T-helper 2 cell treated with Interferon-gamma antibody and Interleukin-4, amounts not matched to agents 5 μg/mL and 100 μg/mL, for 36 hours (primary cell): Measurements from ENCODE around the gene CCDC159.
A peak's percentile ranks its signal among the peaks of the same experiment; 100 is the strongest.
"Not testable (repeated sequence)": the region's sequence is repeated elsewhere in the genome, so short reads cannot be mapped to it uniquely, and the experiment has no call there.

Source experiments
- DNase-seq: peaks from one replicate; pipeline ENCODE4 v3.0.0; 2021; ENCODE audit warnings: low spot score
- H3K27ac Mint-ChIP-seq: one replicate; pipeline ENCODE4 v1.8.0; 2021; ENCODE audit warnings: mild to moderate bottlenecking, mixed read lengths
- H3K27me3 Mint-ChIP-seq: one replicate; pipeline ENCODE4 v1.8.0; 2021; ENCODE audit warnings: low read depth, mixed read lengths
- H3K36me3 Mint-ChIP-seq: one replicate; pipeline ENCODE4 v1.8.0; 2021; ENCODE audit warnings: low read depth, mixed read lengths
- H3K4me1 Mint-ChIP-seq: one replicate; pipeline ENCODE4 v1.8.0; 2021; ENCODE audit warnings: low read depth, mixed read lengths
- H3K4me3 Mint-ChIP-seq: one replicate; pipeline ENCODE4 v1.8.0; 2022; ENCODE audit warnings: mild to moderate bottlenecking, moderate library complexity, mixed read lengths
- H3K9me3 Mint-ChIP-seq: one replicate; pipeline ENCODE4 v1.8.0; 2021; ENCODE audit warnings: mixed read lengths

CCDC159 gene

DNA sequence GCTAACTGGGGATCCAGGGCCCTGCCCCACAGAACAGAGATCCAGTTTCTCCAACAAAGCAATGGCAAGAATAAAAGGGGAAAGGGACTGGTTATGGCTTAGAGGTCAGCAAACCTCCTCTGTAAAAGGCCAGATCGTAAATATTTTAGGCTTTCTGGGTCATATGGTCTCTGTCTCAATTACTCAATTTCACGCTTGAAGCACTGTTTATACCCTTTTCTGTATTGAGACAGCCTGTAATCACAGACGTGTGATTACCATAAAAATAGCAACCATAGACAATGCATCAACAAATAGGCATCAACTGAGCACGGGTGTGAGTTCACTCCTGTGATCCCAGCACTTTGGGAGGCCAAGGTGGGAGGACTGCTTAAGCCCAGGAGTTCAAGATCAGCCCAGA is 16.2 kb upstream of the CCDC159 start:
- Mint-ChIP-seq H3K36me3 (peaks cover 8% of the 10 kb centered on the region), H3K27me3 (no peaks in the 10 kb centered on the region), H3K27ac (no peak overlapping the region)

DNA sequence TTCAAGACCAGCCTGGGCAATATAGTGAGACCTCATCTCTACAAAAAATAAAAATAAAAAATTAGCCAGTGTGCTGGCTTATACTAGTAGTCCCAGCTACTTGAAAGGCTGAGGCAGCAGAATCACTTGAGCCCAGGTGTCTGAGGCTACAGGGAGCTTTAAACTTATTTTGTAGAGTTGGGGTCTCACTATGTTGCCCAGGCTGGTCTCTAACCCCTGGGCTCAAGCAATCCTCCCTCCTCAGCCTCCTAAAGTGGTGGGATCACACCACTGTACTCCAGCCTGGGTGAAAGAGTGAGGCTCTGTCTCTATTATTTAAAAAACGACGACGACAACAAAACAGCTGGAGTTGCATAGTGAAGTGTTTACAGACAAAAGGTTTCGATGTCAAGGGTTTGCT is 14.8 kb upstream of the CCDC159 start:
- no peaks in the 10 kb centered on the region for H3K9me3 Mint-ChIP-seq
- H3K36me3 Mint-ChIP-seq, result peaks cover 19% of the 10 kb centered on the region
- no peak for DNase-seq
- no peaks in the 10 kb centered on the region for H3K4me1 Mint-ChIP-seq
- H3K27ac Mint-ChIP-seq, result no peak overlapping the region
- H3K27me3 Mint-ChIP-seq, result no peaks in the 10 kb centered on the region
- H3K4me3 Mint-ChIP-seq, result no peak overlapping the region

More for the DNA sequence above, 16.2 kb upstream of the CCDC159 start:
- Mint-ChIP-seq H3K4me1 (no peaks in the 10 kb centered on the region), H3K9me3 (no peaks in the 10 kb centered on the region), H3K4me3 (no peak overlapping the region)
- no peak for DNase-seq

DNA sequence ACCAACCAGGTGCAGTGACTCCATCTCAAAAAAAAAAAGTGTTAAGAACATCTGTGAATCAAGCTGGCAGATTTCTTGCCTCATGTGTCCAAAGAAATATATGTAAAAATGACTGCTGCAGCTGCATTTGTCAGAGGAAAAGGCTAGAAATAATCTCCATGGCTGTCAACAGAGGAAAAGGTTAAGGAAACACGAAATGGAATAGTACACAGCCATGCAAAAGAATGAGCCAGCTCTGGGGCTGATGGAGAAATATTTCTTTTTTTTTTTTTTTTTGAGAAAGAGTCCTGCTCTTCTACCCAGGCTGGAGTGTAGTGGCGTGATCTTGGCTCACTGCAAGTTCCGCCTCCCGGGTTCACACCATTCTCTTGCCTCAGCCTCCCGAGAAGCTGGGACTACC is 13.5 kb upstream of the CCDC159 start:
- peaks cover 22% of the 10 kb centered on the region for H3K36me3 Mint-ChIP-seq
- DNase-seq, result no peak
- no peaks in the 10 kb centered on the region for H3K27me3 Mint-ChIP-seq
- H3K4me3 Mint-ChIP-seq, result no peak overlapping the region
- H3K4me1 Mint-ChIP-seq, result peaks cover 7% of the 10 kb centered on the region
- H3K27ac Mint-ChIP-seq, result no peak overlapping the region
- no peaks in the 10 kb centered on the region for H3K9me3 Mint-ChIP-seq

- not testable (repeated sequence) for H3K9me3 Mint-ChIP-seq, H3K4me3 Mint-ChIP-seq, H3K27ac Mint-ChIP-seq, H3K27me3 Mint-ChIP-seq, DNase-seq
- Mint-ChIP-seq H3K4me1 (peaks cover 13% of the 10 kb centered on the region), H3K36me3 (peaks cover 22% of the 10 kb centered on the region)
These were observed 12.5 kb upstream of the CCDC159 start for GRCh38 chr19:11333838-11334237.

GRCh38 chr19:11335449-11336146 is 10.7 kb upstream of the CCDC159 start:
- peaks cover 22% of the 10 kb centered on the region for H3K36me3 Mint-ChIP-seq
- peaks cover 17% of the 10 kb centered on the region for H3K4me1 Mint-ChIP-seq
- H3K27me3 Mint-ChIP-seq, result no peaks in the 10 kb centered on the region
- no peak for DNase-seq
- H3K27ac Mint-ChIP-seq, result no peak overlapping the region
- no peak overlapping the region for H3K4me3 Mint-ChIP-seq
- H3K9me3 Mint-ChIP-seq, result no peaks in the 10 kb centered on the region

DNA sequence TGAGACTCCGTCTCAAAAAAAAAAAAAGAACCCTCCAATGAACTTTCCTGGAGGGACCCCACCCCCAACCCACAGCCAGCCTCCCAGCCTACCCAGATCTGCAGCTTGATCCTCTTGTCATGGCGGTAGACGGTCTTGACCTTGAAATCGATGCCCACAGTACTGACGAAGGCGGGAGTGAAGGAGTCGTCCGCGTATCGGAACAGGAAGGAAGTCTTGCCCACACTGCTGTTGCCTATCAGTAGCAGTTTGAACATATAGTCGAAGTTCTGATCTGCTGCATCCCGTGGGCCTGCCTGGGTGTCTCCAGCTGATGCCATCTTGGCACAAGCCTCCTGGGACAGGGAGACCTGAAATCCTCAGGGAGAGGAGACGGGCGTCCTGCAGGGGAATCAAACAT is 9.2 kb upstream of the CCDC159 start:
- peaks cover 22% of the 10 kb centered on the region for H3K36me3 Mint-ChIP-seq
- no peaks in the 10 kb centered on the region for H3K27me3 Mint-ChIP-seq
- peaks cover 17% of the 10 kb centered on the region for H3K4me1 Mint-ChIP-seq
- no peaks in the 10 kb centered on the region for H3K9me3 Mint-ChIP-seq
- H3K4me3 Mint-ChIP-seq, result peak overlapping the region; percentile 18
- DNase-seq, result no peak
- no peak overlapping the region for H3K27ac Mint-ChIP-seq

DNA sequence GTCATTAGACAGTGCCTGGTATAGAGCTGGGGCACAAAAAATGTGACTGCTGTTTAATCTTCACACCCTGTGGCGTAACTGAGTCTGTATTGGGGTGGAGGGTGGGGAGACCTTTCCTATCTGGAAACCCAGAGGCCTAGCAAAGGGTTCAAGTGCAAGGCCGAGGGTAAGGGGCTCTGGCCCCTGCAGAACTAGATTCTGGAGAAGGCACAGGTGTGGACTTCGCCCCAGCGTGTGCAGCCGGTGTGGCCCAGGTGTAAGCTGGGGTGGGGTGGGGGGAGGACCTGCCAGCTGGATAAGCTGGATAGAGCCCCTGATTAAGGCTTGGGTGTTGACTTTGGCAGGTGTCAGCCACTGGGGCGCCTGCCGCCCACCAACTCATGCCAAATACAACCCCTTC is 8.2 kb upstream of the CCDC159 start:
- Mint-ChIP-seq H3K27me3 (no peaks in the 10 kb centered on the region), H3K36me3 (peaks cover 22% of the 10 kb centered on the region), H3K4me3 (no peak overlapping the region), H3K4me1 (peaks cover 17% of the 10 kb centered on the region), H3K27ac (no peak overlapping the region), H3K9me3 (no peaks in the 10 kb centered on the region)
- DNase-seq, result no peak

DNA sequence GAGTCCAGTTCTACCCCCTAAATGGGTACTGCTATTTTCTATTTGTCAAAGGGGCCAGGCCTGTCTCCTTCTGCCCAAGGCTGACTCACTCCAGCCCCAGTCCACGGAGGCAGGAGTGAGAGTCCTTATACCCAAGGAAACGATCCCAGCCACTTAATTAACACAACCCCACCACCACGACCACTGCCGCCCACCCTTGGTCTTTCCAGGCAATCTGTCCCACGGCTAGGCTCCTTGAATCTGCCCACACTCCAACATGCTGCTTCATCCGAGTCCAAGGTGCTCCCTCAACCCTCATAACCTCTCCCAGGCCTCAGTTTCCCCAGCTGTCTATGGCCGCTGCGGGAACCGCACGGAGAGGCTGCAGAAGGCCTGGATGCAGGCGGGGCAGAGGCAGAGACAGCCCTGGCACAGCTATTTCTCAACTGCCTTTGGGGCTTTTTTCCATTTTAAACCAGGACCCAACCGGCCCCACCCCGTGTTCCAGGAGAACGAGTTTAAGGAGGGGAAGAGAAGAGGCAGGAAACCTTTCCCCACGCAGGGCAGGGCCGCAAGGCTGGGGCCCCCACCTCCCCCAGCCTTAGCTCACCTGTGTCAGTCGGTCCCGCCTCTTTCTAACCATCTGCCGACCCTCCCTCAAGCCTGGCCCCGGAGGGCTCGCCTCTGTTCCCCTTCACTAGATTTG is 7.6 kb upstream of the CCDC159 start:
- Mint-ChIP-seq H3K27me3 (no peaks in the 10 kb centered on the region), H3K4me1 (peaks cover 17% of the 10 kb centered on the region), H3K4me3 (peak overlapping the region; percentile 84), H3K9me3 (no peaks in the 10 kb centered on the region), H3K36me3 (peaks cover 20% of the 10 kb centered on the region), H3K27ac (no peak overlapping the region)
- no peak for DNase-seq

- Mint-ChIP-seq H3K36me3 (peaks cover 17% of the 10 kb centered on the region), H3K27ac (peak within 1 kb of the TSS; percentile 45), H3K4me1 (peaks cover 19% of the 10 kb centered on the region), H3K9me3 (no peaks in the 10 kb centered on the region), H3K4me3 (peak within 1 kb of the TSS; percentile 84), H3K27me3 (no peaks in the 10 kb centered on the region)
- DNase-seq, result peak; percentile 79
These were observed 6.8 kb upstream of the CCDC159 start, which contains the start of gene RAB3D for GRCh38 chr19:11339254-11340098. TSS of gene RAB3D (minus strand) at chr19:11339657. CDS start at chr19:11337399, 2,258 bp downstream.

DNA sequence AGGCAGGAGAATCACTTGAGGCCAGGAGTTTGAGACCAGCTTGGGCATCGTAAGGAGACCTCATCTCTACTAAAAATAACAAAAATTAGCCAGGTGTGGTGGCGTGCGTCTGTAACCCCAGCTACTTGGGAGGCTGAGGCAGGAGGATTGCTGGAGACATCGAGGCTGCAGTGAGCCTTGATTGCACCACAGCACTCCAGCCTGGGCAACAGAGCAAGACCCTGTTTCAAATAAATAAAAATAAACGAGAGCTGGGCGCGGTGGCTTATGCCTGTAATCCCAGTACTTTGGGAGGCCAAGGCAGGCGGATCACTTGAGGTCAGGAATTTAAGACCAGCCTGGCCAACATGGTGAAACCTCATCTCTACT is 6.2 kb upstream of the CCDC159 start:
- not testable (repeated sequence) for H3K9me3 Mint-ChIP-seq, H3K27ac Mint-ChIP-seq, H3K27me3 Mint-ChIP-seq, DNase-seq
- H3K4me1 Mint-ChIP-seq, result peaks cover 20% of the 10 kb centered on the region
- peaks cover 16% of the 10 kb centered on the region for H3K36me3 Mint-ChIP-seq
- H3K4me3 Mint-ChIP-seq, result peak overlapping the region; percentile 84

- Mint-ChIP-seq H3K36me3 (peaks cover 2% of the 10 kb centered on the region), H3K27me3 (no peaks in the 10 kb centered on the region), H3K4me1 (peaks cover 28% of the 10 kb centered on the region), H3K4me3 (no peak overlapping the region), H3K9me3 (no peaks in the 10 kb centered on the region), H3K27ac (no peak overlapping the region)
- no peak for DNase-seq
These were observed 3.9 kb upstream of the CCDC159 start for GRCh38 chr19:11342429-11342828.

DNA sequence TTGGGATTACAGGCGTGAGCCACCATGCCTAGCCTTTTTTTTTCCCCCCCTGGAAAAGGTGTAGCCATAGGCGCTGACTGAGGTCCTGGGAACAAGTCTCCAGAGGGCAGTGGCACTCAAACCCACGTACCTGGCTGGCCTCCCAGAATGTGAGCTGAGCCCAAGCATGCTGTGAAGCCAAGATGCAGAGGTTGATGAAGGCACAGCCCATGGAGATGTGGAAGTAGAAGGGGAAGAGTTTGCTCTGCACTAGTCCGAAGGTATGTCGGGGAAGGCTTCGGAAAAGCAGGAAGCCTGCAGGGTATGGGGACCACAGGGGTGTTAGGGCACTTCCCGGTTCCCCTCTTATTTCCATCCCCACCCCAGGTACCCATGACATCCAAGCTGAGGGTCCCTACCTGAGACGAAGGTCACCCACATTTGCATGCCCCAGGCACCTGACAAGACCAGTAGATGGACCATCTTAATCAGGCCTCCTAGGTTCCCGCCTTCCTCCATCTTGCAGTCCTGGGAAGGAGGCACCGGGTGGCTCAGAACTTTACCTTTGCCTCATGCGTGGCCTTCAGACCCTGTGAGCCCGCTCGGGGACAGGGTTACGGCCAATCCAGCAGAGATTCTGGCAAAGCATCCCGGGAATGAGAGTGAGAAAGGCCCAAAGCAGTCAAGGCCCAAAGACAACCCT is 1.1 kb upstream of the CCDC159 start:
- Mint-ChIP-seq H3K9me3 (peaks cover 10% of the 10 kb centered on the region), H3K4me1 (peaks cover 17% of the 10 kb centered on the region), H3K4me3 (peak overlapping the region; percentile 96), H3K27ac (peak overlapping the region; percentile 97), H3K27me3 (no peaks in the 10 kb centered on the region), H3K36me3 (peaks cover 9% of the 10 kb centered on the region)
- no peak for DNase-seq

GRCh38 chr19:11347546-11348039 is 1.3 kb downstream of the CCDC159 start:
- Mint-ChIP-seq H3K36me3 (peaks cover 8% of the 10 kb centered on the region), H3K27ac (peak overlapping the region; percentile 20), H3K4me3 (peak overlapping the region; percentile 96), H3K27me3 (no peaks in the 10 kb centered on the region), H3K4me1 (peaks cover 17% of the 10 kb centered on the region), H3K9me3 (peaks cover 10% of the 10 kb centered on the region)
- DNase-seq, result no peak
